Brain microvascular endothelial cell (primary cell): Measurements from ENCODE around the gene TSSK2.

ENCODE experiments used
- DNase-seq: peaks from one replicate; pipeline ENCODE4 v3.0.0-alpha.2; 2020
- H3K27ac ChIP-seq: fragments of 250-450 bp; sonication (Bioruptor Pico); 2 replicates; pipeline ENCODE4 v1.5.1; 2020; ENCODE audit warnings: mild to moderate bottlenecking, moderate library complexity
- H3K27me3 ChIP-seq: fragments of 250-450 bp; sonication (Bioruptor Pico); replicated peaks from 2 replicates; pipeline ENCODE4 v1.5.1; 2020; ENCODE audit warnings: mild to moderate bottlenecking
- H3K36me3 ChIP-seq: fragments of 250-450 bp; sonication (Bioruptor Pico); replicated peaks from 2 replicates; pipeline ENCODE4 v1.5.1; 2020; ENCODE audit warnings: mild to moderate bottlenecking
- H3K4me3 ChIP-seq: 2 replicates; pipeline ENCODE4 v1.5.1; 2011; ENCODE audit warnings: low read depth, mild to moderate bottlenecking, control low read depth, low read length, moderate library complexity
- CTCF ChIP-seq: IDR thresholded peaks from 2 replicates; pipeline ENCODE4 v1.5.1; 2011; ENCODE audit warnings: low read depth, mild to moderate bottlenecking, moderate library complexity, low read length, control low read depth, inconsistent platforms; ENCODE audit errors: missing control alignments
- in situ Hi-C: cut with HindIII; loops from 2 replicates; pipeline ENCODE4 v1.10.0; 2017; ENCODE audit warnings: low sequenced_read_pairs, low pct_ligation_motif_present

TSSK2 gene

GRCh38 chr22:19175602-19176174 is 44.6 kb downstream of the TSSK2 start:
- in situ Hi-C loops: no loop called here
- no peak overlapping the region for H3K4me3 ChIP-seq
- no peak overlapping the region for H3K27ac ChIP-seq
- no peak for DNase-seq
- H3K36me3 ChIP-seq: peaks cover 2% of the 10 kb centered on the region
- no peaks in the 10 kb centered on the region for H3K27me3 ChIP-seq
- no peak for TF ChIP-seq CTCF

- no peak for DNase-seq
- no peaks in the 10 kb centered on the region for H3K27me3 ChIP-seq
- in situ Hi-C loops: no loop called here
- TF ChIP-seq CTCF: no peak
- H3K27ac ChIP-seq: no peak overlapping the region
- no peak overlapping the region for H3K4me3 ChIP-seq
- H3K36me3 ChIP-seq: peaks cover 2% of the 10 kb centered on the region
These were observed 45.1 kb downstream of the TSSK2 start for GRCh38 chr22:19176175-19176643.

- in situ Hi-C loops: no loop called here
These were observed 45.6 kb downstream of the TSSK2 start for GRCh38 chr22:19176732-19177131.

GRCh38 chr22:19177164-19178064 is 46.3 kb downstream of the TSSK2 start:
- in situ Hi-C loops: no loop called here
- TF ChIP-seq CTCF: no peak
- H3K36me3 ChIP-seq: peaks cover 2% of the 10 kb centered on the region
- H3K27ac ChIP-seq: peak overlapping the region; percentile 46
- DNase-seq: no peak
- peak overlapping the region; percentile 71 for H3K4me3 ChIP-seq
- H3K27me3 ChIP-seq: no peaks in the 10 kb centered on the region

More at GRCh38 chr22:19176732-19177131, 45.6 kb downstream of the TSSK2 start:
- H3K36me3 ChIP-seq: peaks cover 2% of the 10 kb centered on the region
- DNase-seq: no peak
- H3K4me3 ChIP-seq: peak overlapping the region; percentile 12
- no peak overlapping the region for H3K27ac ChIP-seq
- no peak for TF ChIP-seq CTCF
- H3K27me3 ChIP-seq: no peaks in the 10 kb centered on the region

GRCh38 chr22:19178065-19178656 is 47.1 kb downstream of the TSSK2 start:
- H3K27ac ChIP-seq: peak overlapping the region; percentile 46

More at GRCh38 chr22:19178065-19178656, 47.1 kb downstream of the TSSK2 start:
- DNase-seq: no peak
- no peak for TF ChIP-seq CTCF
- H3K36me3 ChIP-seq: peaks cover 2% of the 10 kb centered on the region
- H3K27me3 ChIP-seq: no peaks in the 10 kb centered on the region
- in situ Hi-C loops: no loop called here
- peak overlapping the region; percentile 71 for H3K4me3 ChIP-seq
